Fibroblast of lung (primary cell): ENCODE results near the gene PLXNA2. TPM values are rescaled to one million over a fixed set of nuclear protein-coding genes. Genes with fewer than 3 reads are reported as not detected.
A peak's percentile ranks its signal among the peaks of the same experiment; 100 is the strongest.

Experiments
- DNase-seq, 2 donors: peaks; one replicate each; pipeline versions ENCODE4 v3.0.0 to v3.0.0-alpha.2; 2010; ENCODE audit warnings: low read depth in 2 of 2
- H2AFZ ChIP-seq: 2 replicates; pipeline ENCODE4 v1.5.1; 2012; ENCODE audit warnings: low read length, control low read depth, inconsistent platforms
- H3K27ac ChIP-seq: 2 replicates; pipeline ENCODE4 v1.5.1; 2011; ENCODE audit warnings: low read length, control low read depth; ENCODE audit not compliant: insufficient read depth
- H3K27me3 ChIP-seq: 2 replicates; pipeline ENCODE4 v1.5.1; 2011; ENCODE audit warnings: mild to moderate bottlenecking, low read length; ENCODE audit not compliant: control insufficient read depth, insufficient read depth
- H3K36me3 ChIP-seq: 2 replicates; pipeline ENCODE4 v1.5.1; 2011; ENCODE audit warnings: low read length; ENCODE audit not compliant: control insufficient read depth, insufficient read depth
- H3K4me1 ChIP-seq: 2 replicates; pipeline ENCODE4 v1.5.1; 2011; ENCODE audit warnings: low read length; ENCODE audit not compliant: control insufficient read depth, insufficient read depth; ENCODE audit errors: extremely low read depth
- H3K4me2 ChIP-seq: 2 replicates; pipeline ENCODE4 v1.5.1; 2011; ENCODE audit warnings: low read length, control low read depth; ENCODE audit not compliant: insufficient read depth; ENCODE audit errors: extremely low read depth
- H3K4me3 ChIP-seq, 4 experiments: fragments of 200-600 bp in 1 of 4; sonication (generic) in 1 of 4; replicated peaks in 1 of 4; 2 replicates each; pipeline ENCODE4 v1.5.1; 2011 to 2016; ENCODE audit warnings: low read length in 4 of 4, low read depth in 3 of 4, mild to moderate bottlenecking in 3 of 4, control low read depth in 2 of 4, inconsistent platforms in 1 of 4, mixed read lengths in 1 of 4; ENCODE audit not compliant: insufficient read depth in 1 of 4; ENCODE audit errors: control extremely low read depth in 1 of 4
- H3K79me2 ChIP-seq: 2 replicates; pipeline ENCODE4 v1.5.1; 2012; ENCODE audit warnings: mild to moderate bottlenecking, low read length, inconsistent platforms; ENCODE audit not compliant: control insufficient read depth, insufficient read depth
- H3K9ac ChIP-seq: 2 replicates; pipeline ENCODE4 v1.5.1; 2011; ENCODE audit warnings: mild to moderate bottlenecking, low read length, control low read depth; ENCODE audit not compliant: insufficient read depth
- H3K9me3 ChIP-seq: 2 replicates; pipeline ENCODE4 v1.5.1; 2012; ENCODE audit warnings: low read depth, low read length; ENCODE audit not compliant: control insufficient read depth, insufficient read depth
- H4K20me1 ChIP-seq: 2 replicates; pipeline ENCODE4 v1.5.1; 2011; ENCODE audit warnings: low read length; ENCODE audit not compliant: control insufficient read depth, insufficient read depth; ENCODE audit errors: extremely low read depth
- EZH2 ChIP-seq: IDR thresholded peaks from 2 replicates; pipeline ENCODE4 v1.5.1; 2012; ENCODE audit warnings: low read length, control low read depth, mild to moderate bottlenecking; ENCODE audit errors: missing control alignments
- polyA plus RNA-seq, 2 donors: library from polyadenylated mRNA; depleted of rRNA in 1 of 2; stranded (reverse) in 1 of 2; unstranded in 1 of 2; fragments of >200 nt; gene quantifications; 2 replicates each; pipeline ENCODE4 v1.2.1, GENCODE V29; 2011 to 2012; ENCODE audit warnings: missing spikeins in 1 of 2
- total RNA-seq: library from RNA; depleted of rRNA; stranded (reverse); fragments of >200 nt; gene quantifications from 2 replicates; pipeline ENCODE4 v1.2.1, GENCODE V29; 2014
- TF ChIP-seq, protein P1 (sequence below), 2 donors: IDR thresholded peaks in 1 of 2; conservative IDR thresholded peaks in 1 of 2; 1 replicate in 1 of 2; 2 replicates in 1 of 2; pipeline ENCODE4 v1.5.1; 2011 to 2012; ENCODE audit warnings: low read length in 2 of 2, control low read depth in 1 of 2, inconsistent platforms in 1 of 2, low read depth in 1 of 2, mild to moderate bottlenecking in 1 of 2

The PLXNA2 gene
- total and polyA plus RNA-seq, 2 donors (not counting 1 experiment from before 2014, with no cell fraction given) = 0.43 to 2.0 TPM

DNA sequence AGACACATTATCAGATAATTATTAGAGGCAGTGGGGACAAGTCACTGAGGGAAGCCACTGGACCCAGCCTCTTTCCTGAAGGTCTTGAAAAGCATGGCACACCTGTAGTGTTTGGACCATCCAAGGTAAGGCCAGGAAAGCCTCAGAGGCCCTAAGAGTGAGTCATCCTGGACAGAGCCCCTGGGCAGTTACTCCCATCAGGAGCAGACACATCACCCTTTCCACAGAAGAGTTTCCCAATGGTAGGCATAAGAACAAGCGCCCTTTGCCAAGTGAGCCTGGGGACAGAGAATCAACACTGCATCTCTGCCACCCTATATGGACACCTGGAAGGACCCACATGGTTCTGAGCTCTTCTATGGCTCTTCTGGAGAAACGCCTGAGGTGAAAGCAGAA lies 136.0 kb downstream of the PLXNA2 start:
- TF ChIP-seq, protein P1, sequence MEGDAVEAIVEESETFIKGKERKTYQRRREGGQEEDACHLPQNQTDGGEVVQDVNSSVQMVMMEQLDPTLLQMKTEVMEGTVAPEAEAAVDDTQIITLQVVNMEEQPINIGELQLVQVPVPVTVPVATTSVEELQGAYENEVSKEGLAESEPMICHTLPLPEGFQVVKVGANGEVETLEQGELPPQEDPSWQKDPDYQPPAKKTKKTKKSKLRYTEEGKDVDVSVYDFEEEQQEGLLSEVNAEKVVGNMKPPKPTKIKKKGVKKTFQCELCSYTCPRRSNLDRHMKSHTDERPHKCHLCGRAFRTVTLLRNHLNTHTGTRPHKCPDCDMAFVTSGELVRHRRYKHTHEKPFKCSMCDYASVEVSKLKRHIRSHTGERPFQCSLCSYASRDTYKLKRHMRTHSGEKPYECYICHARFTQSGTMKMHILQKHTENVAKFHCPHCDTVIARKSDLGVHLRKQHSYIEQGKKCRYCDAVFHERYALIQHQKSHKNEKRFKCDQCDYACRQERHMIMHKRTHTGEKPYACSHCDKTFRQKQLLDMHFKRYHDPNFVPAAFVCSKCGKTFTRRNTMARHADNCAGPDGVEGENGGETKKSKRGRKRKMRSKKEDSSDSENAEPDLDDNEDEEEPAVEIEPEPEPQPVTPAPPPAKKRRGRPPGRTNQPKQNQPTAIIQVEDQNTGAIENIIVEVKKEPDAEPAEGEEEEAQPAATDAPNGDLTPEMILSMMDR (conservative IDR thresholded peaks at IDR 0.05 in 1 of 2, IDR thresholded peaks at IDR 0.05 in 1 of 2; ENCODE audit: low read depth in 1 of 2, low read length in 2 of 2) = no peak
- no peak for TF ChIP-seq EZH2
- no peak overlapping the region for H3K27ac ChIP-seq
- H2AFZ ChIP-seq = no peak overlapping the region
- H3K9me3 ChIP-seq = no peaks in the 10 kb centered on the region
- no peak overlapping the region for H3K4me3 ChIP-seq
- H4K20me1 ChIP-seq = no peaks in the 10 kb centered on the region
- no peaks in the 10 kb centered on the region for H3K79me2 ChIP-seq
- no peak overlapping the region for H3K4me2 ChIP-seq
- H3K27me3 ChIP-seq = no peaks in the 10 kb centered on the region
- H3K4me1 ChIP-seq = no peaks in the 10 kb centered on the region
- H3K9ac ChIP-seq = no peak overlapping the region
- DNase-seq = peak in 1 of 2 donors; percentile 48
- no peaks in the 10 kb centered on the region for H3K36me3 ChIP-seq

DNA sequence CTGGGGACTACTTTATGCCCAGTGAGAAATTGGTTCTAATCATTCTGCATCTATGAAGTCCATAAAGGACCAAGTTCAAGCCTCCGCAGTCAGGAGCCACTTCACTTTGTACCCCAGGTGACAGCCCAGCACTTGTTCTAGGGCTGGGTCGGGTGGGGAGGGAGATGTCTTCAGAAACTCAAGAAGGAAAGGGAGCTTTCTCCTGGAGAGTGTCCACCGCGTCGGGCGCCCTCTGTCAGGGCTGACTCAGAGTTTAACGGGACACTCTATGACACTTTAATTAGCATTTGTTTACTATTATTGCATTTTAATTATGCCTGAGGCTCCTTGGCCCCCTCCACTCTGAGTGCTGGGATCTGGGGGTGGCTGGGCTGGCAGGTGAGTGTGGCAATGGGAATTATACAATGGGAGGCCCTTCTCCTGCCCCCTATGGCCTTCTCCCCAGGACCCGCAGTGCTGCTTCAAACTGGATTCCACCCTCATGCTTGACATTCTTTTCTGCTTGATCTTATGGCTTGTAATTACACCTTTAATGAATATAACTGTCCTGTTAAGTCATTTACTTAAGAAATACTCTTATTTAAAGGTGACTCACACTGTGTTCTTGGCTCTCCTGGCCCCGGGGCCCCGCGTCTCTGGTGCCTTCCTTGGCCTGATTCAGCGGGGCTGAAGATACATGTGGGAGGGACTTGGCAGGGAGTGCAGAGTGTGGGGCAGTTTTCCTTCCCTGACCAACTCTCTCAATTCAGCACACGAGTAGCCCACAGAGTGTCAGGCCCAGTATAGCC lies 136.6 kb downstream of the PLXNA2 start:
- Histone ChIP-seq H3K27me3 (no peaks in the 10 kb centered on the region), H4K20me1 (no peaks in the 10 kb centered on the region), H3K36me3 (no peaks in the 10 kb centered on the region), H3K79me2 (no peaks in the 10 kb centered on the region), H3K4me1 (no peaks in the 10 kb centered on the region), H3K9ac (no peak overlapping the region), H3K9me3 (no peaks in the 10 kb centered on the region), H3K4me3 (no peak overlapping the region), H3K4me2 (peak overlapping the region; percentile 8), H2AFZ (no peak overlapping the region), H3K27ac (no peak overlapping the region)
- TF ChIP-seq EZH2 = no peak
- TF ChIP-seq, protein P1 (conservative IDR thresholded peaks at IDR 0.05 in 1 of 2, IDR thresholded peaks at IDR 0.05 in 1 of 2; ENCODE audit: low read depth in 1 of 2, low read length in 2 of 2) = no peak
- peak; percentile 56 to 86 for DNase-seq

DNA sequence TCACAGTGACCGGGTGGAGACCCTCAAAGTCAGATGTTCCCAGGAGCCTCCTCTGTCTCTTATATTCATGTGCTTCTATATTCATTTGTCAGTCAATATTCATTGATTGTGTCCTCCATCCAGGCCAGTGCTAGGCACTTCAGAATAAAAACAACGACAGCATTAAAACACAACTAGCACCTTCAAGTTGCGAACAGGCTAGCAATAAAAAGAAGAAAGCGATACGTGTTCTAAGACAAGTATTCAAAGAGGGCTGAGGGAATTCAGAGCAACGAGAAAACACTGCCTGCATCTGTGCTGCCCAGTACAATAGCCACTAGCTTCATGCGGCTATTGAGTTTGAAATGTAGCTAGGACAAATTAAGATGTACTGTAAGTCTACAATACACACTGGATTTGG lies 138.0 kb downstream of the PLXNA2 start:
- Histone ChIP-seq H3K36me3 (no peaks in the 10 kb centered on the region), H3K9me3 (no peaks in the 10 kb centered on the region), H4K20me1 (no peaks in the 10 kb centered on the region), H3K79me2 (no peaks in the 10 kb centered on the region), H2AFZ (no peak overlapping the region), H3K4me1 (no peaks in the 10 kb centered on the region), H3K27me3 (no peaks in the 10 kb centered on the region), H3K4me3 (no peak overlapping the region), H3K9ac (no peak overlapping the region), H3K27ac (no peak overlapping the region), H3K4me2 (no peak overlapping the region)
- no peak for DNase-seq
- no peak for TF ChIP-seq EZH2
- TF ChIP-seq, protein P1 (conservative IDR thresholded peaks at IDR 0.05 in 1 of 2, IDR thresholded peaks at IDR 0.05 in 1 of 2; ENCODE audit: low read depth in 1 of 2, low read length in 2 of 2) = no peak
